RWPE1 (cell line): ENCODE data around the gene GSK3A.
A peak's percentile ranks its signal among the peaks of the same experiment; 100 is the strongest.

Source experiments
- CTCF ChIA-PET: fragments of 350-600 bp; sonication (Branson Sonifier 250); formaldehyde crosslinking; extraction: SDS; loops from one replicate; lab custom pipeline; 2021; lab: Yijun Ruan, JAX
- POLR2A ChIA-PET: fragments of 400-600 bp; formaldehyde crosslinking; extraction: SDS; loops from one replicate; lab custom pipeline; 2020; ENCODE audit warnings: antibody characterized with exemption; ENCODE audit not compliant: low non-redundant PET; lab: Yijun Ruan, JAX
- DNase-seq: peaks from one replicate; pipeline ENCODE4 v3.0.0; 2012; ENCODE audit warnings: low spot score
- H3K27ac ChIP-seq: fragments of 450-650 bp; 2 replicates; pipeline ENCODE4 v1.5.1; 2017
- CTCF ChIP-seq: fragments of 450-650 bp; conservative IDR thresholded peaks from 2 replicates; pipeline ENCODE4 v1.5.1; 2017; ENCODE audit warnings: low read depth, mild to moderate bottlenecking

The GSK3A gene

GRCh38 chr19:42288881-42289555 is 46.6 kb upstream of the GSK3A start:
- TF ChIP-seq CTCF = no peak
- peak overlapping the region; percentile 100 for H3K27ac ChIP-seq
- CTCF ChIA-PET = interaction anchor here (0.7 to 1.6 kb wide), 3 partner anchors 11 to 33 kb away, joined by 3 to 5 read pairs (median 3); partner anchors contain the start of gene TMEM145
- POLR2A ChIA-PET = no interaction called here
- no peak for DNase-seq

GRCh38 chr19:42288387-42288786 is 46.0 kb upstream of the GSK3A start:
- TF ChIP-seq CTCF = no peak
- H3K27ac ChIP-seq = peak overlapping the region; percentile 100
- ChIA-PET POLR2A (interaction anchor here (1.1 kb wide), 1 partner anchor 8 kb away, joined by 3 read pairs; no protein-coding TSS in a partner anchor), CTCF (interaction anchor here (0.7 to 1.1 kb wide), 2 partner anchors 11 to 25 kb away, joined by 3 to 5 read pairs; partner anchors contain the start of gene TMEM145)
- no peak for DNase-seq

- no peak for DNase-seq
- ChIA-PET CTCF (interaction anchor here (1.1 kb wide), 1 partner anchor 10 kb away, joined by 3 read pairs; no protein-coding TSS in a partner anchor), POLR2A (interaction anchor here (1.1 kb wide), 1 partner anchor 9 kb away, joined by 3 read pairs; no protein-coding TSS in a partner anchor)
- TF ChIP-seq CTCF = no peak
- H3K27ac ChIP-seq = peak overlapping the region; percentile 100
Measured at GRCh38 chr19:42287827-42288107, 45.4 kb upstream of the GSK3A start.

GRCh38 chr19:42287017-42287826 is 44.8 kb upstream of the GSK3A start:
- no peak for TF ChIP-seq CTCF
- peak overlapping the region; percentile 100 for H3K27ac ChIP-seq
- CTCF ChIA-PET = no interaction called here
- POLR2A ChIA-PET = interaction anchor here (1.1 kb wide), 1 partner anchor 9 kb away, joined by 3 read pairs; no protein-coding TSS in a partner anchor
- DNase-seq = no peak

GRCh38 chr19:42286349-42287016 is 44.1 kb upstream of the GSK3A start:
- ChIA-PET CTCF (interaction anchor here (1.2 kb wide), 1 partner anchor 152 kb away, joined by 3 read pairs; no protein-coding TSS in a partner anchor), POLR2A (no interaction called here)
- TF ChIP-seq CTCF = no peak
- peak overlapping the region; percentile 100 for H3K27ac ChIP-seq
- no peak for DNase-seq

- no peak for TF ChIP-seq CTCF
- no peak for DNase-seq
- H3K27ac ChIP-seq = peak overlapping the region; percentile 100
- ChIA-PET CTCF (interaction anchor here (1.2 kb wide), 1 partner anchor 153 kb away, joined by 3 read pairs; no protein-coding TSS in a partner anchor), POLR2A (no interaction called here)
Measured at GRCh38 chr19:42285988-42286348, 43.6 kb upstream of the GSK3A start.
